Measurements from ENCODE around the gene CHD9NB. TPM values are rescaled to one million over a fixed set of nuclear protein-coding genes. Genes with fewer than 3 reads are reported as not detected.

CHD9NB gene
- polyA plus RNA-seq, 1 of the 3 experiments (the other 2 are of a cell fraction): 2.7 TPM

DNA sequence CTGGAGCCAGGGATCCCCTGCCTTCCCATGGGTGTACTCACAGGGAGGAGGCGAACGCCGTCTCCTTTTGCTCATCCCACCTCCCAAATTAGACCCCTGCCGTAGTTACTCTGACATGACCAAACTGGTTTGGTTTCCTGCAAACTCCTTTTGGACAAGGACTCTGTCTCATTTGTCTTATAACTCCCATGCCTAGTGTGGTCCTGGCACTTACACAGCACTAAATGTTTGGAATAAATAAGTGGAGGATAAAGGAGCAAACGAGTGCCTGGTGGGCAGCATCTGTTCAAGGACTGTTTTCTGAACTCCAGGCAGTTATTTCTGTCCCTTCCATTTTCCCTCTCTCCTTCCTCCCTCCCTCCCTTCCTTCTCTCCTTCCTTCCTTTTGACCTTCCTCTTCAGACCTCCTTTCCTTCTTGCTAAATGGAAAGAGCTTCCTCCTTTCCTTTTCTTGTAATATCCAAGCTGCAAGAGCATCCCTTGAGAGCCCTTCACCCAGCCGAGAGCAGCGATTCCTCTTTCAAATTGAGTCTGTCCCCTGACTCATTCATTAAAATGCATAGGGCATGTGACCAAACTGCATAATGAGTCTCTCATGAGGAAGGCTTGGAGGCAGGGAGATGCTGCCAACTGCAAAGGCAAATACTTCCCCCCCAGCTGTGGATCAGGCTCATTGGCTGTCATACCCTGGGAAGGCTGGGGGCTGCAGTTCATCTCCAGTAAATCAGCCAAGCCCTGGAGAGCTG lies 38.9 kb upstream of the CHD9NB start:
- Histone ChIP-seq H3K4me1 (ENCODE audit: control insufficient read depth in 1 of 2, insufficient read depth in 2 of 2, low read depth in 1 of 2, low read length in 1 of 2) (peaks cover 40 to 48% of the 10 kb centered on the region in 2 experiments), H3K27me3 (ENCODE audit: insufficient read depth) (no peaks in the 10 kb centered on the region), H3K4me2 (peak overlapping the region; percentile 85), H2AFZ (ENCODE audit: low read depth) (no peak overlapping the region), H3K27ac (ENCODE audit: low read depth in 2 of 2, low read length in 1 of 2) (peak overlapping the region; percentile 98 to 100), H3K9me2 (no peaks in the 10 kb centered on the region), H3K4me3 (ENCODE audit: low read depth in 2 of 2, low read length in 1 of 2) (peak overlapping the region; percentile 13 to 37; a peak in 2 of 4 replicates), H3K9ac (peak overlapping the region; percentile 67; the same call in 1 of the 2 replicates), H3K79me2 (ENCODE audit: insufficient read depth) (peaks cover 36% of the 10 kb centered on the region), H4K20me1 (ENCODE audit: insufficient read depth) (no peaks in the 10 kb centered on the region), H3K9me3 (no peaks in the 10 kb centered on the region), H3K36me3 (replicated peaks in 1 of 2; ENCODE audit: control insufficient read depth in 1 of 2, insufficient read depth in 2 of 2, low read length in 1 of 2) (no peaks in the 10 kb centered on the region), H3F3A (replicated peaks; ENCODE audit: insufficient read depth) (peaks cover 22% of the 10 kb centered on the region)
- POLR2A ChIA-PET: interaction anchor here (0.7 to 1.1 kb wide), 2 partner anchors 8 to 11 kb away, joined by 3 to 7 read pairs; no protein-coding TSS in a partner anchor
- 41% methylated on average over 7 of the region's 7 CpGs for WGBS (ENCODE audit: low lambda C conversion rate)
- CTCF ChIA-PET: interaction anchor here (0.9 to 2.3 kb wide), 4 partner anchors 19 to 38 kb away, joined by 3 to 11 read pairs (median 3); partner anchors contain the start of gene CHD9
- peak; percentile 76 for DNase-seq
- TF ChIP-seq, protein P1, sequence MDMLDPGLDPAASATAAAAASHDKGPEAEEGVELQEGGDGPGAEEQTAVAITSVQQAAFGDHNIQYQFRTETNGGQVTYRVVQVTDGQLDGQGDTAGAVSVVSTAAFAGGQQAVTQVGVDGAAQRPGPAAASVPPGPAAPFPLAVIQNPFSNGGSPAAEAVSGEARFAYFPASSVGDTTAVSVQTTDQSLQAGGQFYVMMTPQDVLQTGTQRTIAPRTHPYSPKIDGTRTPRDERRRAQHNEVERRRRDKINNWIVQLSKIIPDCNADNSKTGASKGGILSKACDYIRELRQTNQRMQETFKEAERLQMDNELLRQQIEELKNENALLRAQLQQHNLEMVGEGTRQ (IDR thresholded peaks at IDR 0.05; ENCODE audit: borderline replicate concordance, low read depth, low read length): peak; percentile 56; the same call in 1 of the 2 replicates
- TF ChIP-seq TEAD4 (IDR thresholded peaks at IDR 0.05; ENCODE audit: borderline replicate concordance, insufficient read depth): peak; percentile 39; the same call in 1 of the 2 replicates
- TF ChIP-seq, protein P2, sequence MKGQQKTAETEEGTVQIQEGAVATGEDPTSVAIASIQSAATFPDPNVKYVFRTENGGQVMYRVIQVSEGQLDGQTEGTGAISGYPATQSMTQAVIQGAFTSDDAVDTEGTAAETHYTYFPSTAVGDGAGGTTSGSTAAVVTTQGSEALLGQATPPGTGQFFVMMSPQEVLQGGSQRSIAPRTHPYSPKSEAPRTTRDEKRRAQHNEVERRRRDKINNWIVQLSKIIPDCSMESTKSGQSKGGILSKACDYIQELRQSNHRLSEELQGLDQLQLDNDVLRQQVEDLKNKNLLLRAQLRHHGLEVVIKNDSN (IDR thresholded peaks at IDR 0.05; ENCODE audit: borderline replicate concordance, low read depth): peak; percentile 87
- no peak for TF ChIP-seq RFX5 (IDR thresholded peaks at IDR 0.05; ENCODE audit: low read length)
- peak; percentile 62 for TF ChIP-seq NFIC (IDR thresholded peaks at IDR 0.05; ENCODE audit: borderline replicate concordance)
- TF ChIP-seq TAF1 (IDR thresholded peaks at IDR 0.05; ENCODE audit: borderline replicate concordance, low read depth, low read length): no peak
- TF ChIP-seq MXI1 (IDR thresholded peaks at IDR 0.05; ENCODE audit: low read depth, low read length): peak; percentile 54; the same call in 1 of the 2 replicates
- peak; percentile 59; the same call in 1 of the 2 replicates for TF ChIP-seq FOSL2 (IDR thresholded peaks at IDR 0.05; ENCODE audit: borderline replicate concordance, low read depth)
- no peak for TF ChIP-seq YY1 (IDR thresholded peaks at IDR 0.05; ENCODE audit: low read depth)
- TF ChIP-seq GATA2 (CRISPR knock-in tag; IDR thresholded peaks at IDR 0.05): no peak
- no peak for TF ChIP-seq ELF1 (IDR thresholded peaks at IDR 0.05)
- TF ChIP-seq, protein P3, sequence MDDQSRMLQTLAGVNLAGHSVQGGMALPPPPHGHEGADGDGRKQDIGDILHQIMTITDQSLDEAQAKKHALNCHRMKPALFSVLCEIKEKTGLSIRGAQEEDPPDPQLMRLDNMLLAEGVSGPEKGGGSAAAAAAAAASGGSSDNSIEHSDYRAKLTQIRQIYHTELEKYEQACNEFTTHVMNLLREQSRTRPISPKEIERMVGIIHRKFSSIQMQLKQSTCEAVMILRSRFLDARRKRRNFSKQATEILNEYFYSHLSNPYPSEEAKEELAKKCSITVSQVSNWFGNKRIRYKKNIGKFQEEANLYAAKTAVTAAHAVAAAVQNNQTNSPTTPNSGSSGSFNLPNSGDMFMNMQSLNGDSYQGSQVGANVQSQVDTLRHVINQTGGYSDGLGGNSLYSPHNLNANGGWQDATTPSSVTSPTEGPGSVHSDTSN (IDR thresholded peaks at IDR 0.05): peak; percentile 69
- TF ChIP-seq RAD21 (IDR thresholded peaks at IDR 0.05; ENCODE audit: low read length): peak; percentile 29
- TF ChIP-seq POLR2AphosphoS5 (IDR thresholded peaks at IDR 0.05; ENCODE audit: low read depth, low read length): no peak
- TF ChIP-seq, protein P4, sequence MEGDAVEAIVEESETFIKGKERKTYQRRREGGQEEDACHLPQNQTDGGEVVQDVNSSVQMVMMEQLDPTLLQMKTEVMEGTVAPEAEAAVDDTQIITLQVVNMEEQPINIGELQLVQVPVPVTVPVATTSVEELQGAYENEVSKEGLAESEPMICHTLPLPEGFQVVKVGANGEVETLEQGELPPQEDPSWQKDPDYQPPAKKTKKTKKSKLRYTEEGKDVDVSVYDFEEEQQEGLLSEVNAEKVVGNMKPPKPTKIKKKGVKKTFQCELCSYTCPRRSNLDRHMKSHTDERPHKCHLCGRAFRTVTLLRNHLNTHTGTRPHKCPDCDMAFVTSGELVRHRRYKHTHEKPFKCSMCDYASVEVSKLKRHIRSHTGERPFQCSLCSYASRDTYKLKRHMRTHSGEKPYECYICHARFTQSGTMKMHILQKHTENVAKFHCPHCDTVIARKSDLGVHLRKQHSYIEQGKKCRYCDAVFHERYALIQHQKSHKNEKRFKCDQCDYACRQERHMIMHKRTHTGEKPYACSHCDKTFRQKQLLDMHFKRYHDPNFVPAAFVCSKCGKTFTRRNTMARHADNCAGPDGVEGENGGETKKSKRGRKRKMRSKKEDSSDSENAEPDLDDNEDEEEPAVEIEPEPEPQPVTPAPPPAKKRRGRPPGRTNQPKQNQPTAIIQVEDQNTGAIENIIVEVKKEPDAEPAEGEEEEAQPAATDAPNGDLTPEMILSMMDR (IDR thresholded peaks at IDR 0.05): no peak
- TF ChIP-seq FOXM1 (IDR thresholded peaks at IDR 0.05; ENCODE audit: low read depth): no peak
- TF ChIP-seq, protein P5, sequence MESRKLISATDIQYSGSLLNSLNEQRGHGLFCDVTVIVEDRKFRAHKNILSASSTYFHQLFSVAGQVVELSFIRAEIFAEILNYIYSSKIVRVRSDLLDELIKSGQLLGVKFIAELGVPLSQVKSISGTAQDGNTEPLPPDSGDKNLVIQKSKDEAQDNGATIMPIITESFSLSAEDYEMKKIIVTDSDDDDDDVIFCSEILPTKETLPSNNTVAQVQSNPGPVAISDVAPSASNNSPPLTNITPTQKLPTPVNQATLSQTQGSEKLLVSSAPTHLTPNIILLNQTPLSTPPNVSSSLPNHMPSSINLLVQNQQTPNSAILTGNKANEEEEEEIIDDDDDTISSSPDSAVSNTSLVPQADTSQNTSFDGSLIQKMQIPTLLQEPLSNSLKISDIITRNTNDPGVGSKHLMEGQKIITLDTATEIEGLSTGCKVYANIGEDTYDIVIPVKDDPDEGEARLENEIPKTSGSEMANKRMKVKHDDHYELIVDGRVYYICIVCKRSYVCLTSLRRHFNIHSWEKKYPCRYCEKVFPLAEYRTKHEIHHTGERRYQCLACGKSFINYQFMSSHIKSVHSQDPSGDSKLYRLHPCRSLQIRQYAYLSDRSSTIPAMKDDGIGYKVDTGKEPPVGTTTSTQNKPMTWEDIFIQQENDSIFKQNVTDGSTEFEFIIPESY (IDR thresholded peaks at IDR 0.05; ENCODE audit: borderline replicate concordance, low read depth): no peak
- TF ChIP-seq EZH2phosphoT487 (IDR thresholded peaks at IDR 0.05; ENCODE audit: borderline replicate concordance, low read depth): no peak
- peak; percentile 57; the same call in 1 of the 2 replicates for TF ChIP-seq SIN3A (IDR thresholded peaks at IDR 0.05; ENCODE audit: borderline replicate concordance, low read depth, low read length)
- TF ChIP-seq, protein P6, sequence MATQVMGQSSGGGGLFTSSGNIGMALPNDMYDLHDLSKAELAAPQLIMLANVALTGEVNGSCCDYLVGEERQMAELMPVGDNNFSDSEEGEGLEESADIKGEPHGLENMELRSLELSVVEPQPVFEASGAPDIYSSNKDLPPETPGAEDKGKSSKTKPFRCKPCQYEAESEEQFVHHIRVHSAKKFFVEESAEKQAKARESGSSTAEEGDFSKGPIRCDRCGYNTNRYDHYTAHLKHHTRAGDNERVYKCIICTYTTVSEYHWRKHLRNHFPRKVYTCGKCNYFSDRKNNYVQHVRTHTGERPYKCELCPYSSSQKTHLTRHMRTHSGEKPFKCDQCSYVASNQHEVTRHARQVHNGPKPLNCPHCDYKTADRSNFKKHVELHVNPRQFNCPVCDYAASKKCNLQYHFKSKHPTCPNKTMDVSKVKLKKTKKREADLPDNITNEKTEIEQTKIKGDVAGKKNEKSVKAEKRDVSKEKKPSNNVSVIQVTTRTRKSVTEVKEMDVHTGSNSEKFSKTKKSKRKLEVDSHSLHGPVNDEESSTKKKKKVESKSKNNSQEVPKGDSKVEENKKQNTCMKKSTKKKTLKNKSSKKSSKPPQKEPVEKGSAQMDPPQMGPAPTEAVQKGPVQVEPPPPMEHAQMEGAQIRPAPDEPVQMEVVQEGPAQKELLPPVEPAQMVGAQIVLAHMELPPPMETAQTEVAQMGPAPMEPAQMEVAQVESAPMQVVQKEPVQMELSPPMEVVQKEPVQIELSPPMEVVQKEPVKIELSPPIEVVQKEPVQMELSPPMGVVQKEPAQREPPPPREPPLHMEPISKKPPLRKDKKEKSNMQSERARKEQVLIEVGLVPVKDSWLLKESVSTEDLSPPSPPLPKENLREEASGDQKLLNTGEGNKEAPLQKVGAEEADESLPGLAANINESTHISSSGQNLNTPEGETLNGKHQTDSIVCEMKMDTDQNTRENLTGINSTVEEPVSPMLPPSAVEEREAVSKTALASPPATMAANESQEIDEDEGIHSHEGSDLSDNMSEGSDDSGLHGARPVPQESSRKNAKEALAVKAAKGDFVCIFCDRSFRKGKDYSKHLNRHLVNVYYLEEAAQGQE (IDR thresholded peaks at IDR 0.05; ENCODE audit: low read depth, low read length): no peak
- TF ChIP-seq JUND (IDR thresholded peaks at IDR 0.05): peak; percentile 59
- no peak for TF ChIP-seq NRF1 (IDR thresholded peaks at IDR 0.05; ENCODE audit: low read depth, low read length)
